OCI-LY7 (cell line): ENCODE data around the gene CCDC192. TPM values are rescaled to one million over a fixed set of nuclear protein-coding genes. Genes with fewer than 3 reads are reported as not detected.

Source experiments
- BruUV-seq: library from RNA; stranded (reverse); fragments of 400-500 nt; replicated peaks from 2 replicates; lab custom pipeline; 2021; lab: Mats Ljungman, UMichigan
- CTCF ChIA-PET: fragments of 300-600 bp; sonication (Branson Sonifier 250); formaldehyde crosslinking; loops from one replicate; lab custom pipeline; 2022; ENCODE audit warnings: antibody characterized with exemption; ENCODE audit not compliant: unreplicated experiment; lab: Charles Lee
- POLR2A ChIA-PET: fragments of 300-600 bp; sonication (Branson Sonifier 250); formaldehyde crosslinking; loops from one replicate; lab custom pipeline; 2022; ENCODE audit warnings: antibody characterized with exemption; lab: Charles Lee
- DNase-seq: peaks from one replicate; pipeline ENCODE4 v3.0.0-alpha.2; 2015; ENCODE audit warnings: low spot score
- H2AFZ ChIP-seq: fragments of 200-600 bp; sonication (generic), shearing (Covaris generic); 2 replicates; pipeline ENCODE4 v1.6.1; 2014; ENCODE audit warnings: mild to moderate bottlenecking, antibody characterized with exemption, low read length, moderate library complexity
- H3K27ac ChIP-seq: fragments of 200-600 bp; sonication (generic); 2 replicates; pipeline ENCODE4 v1.5.1; 2014; ENCODE audit warnings: mixed run types, low read depth, mild to moderate bottlenecking, moderate library complexity, low read length, inconsistent platforms; ENCODE audit not compliant: poor library complexity, severe bottlenecking
- H3K36me3 ChIP-seq: fragments of 200-600 bp; sonication (generic); 2 replicates; pipeline ENCODE4 v1.6.1; 2014; ENCODE audit warnings: mild to moderate bottlenecking, antibody characterized with exemption, low read length, moderate library complexity, mixed read lengths; ENCODE audit not compliant: insufficient read depth
- H3K4me1 ChIP-seq: fragments of 200-600 bp; sonication (generic); 2 replicates; pipeline ENCODE4 v1.5.1; 2014; ENCODE audit warnings: mild to moderate bottlenecking, low read length; ENCODE audit not compliant: insufficient read depth, poor library complexity, severe bottlenecking
- H3K4me2 ChIP-seq: fragments of 200-600 bp; sonication (generic); 2 replicates; pipeline ENCODE4 v1.6.1; 2014; ENCODE audit warnings: mild to moderate bottlenecking, low read length
- H3K4me3 ChIP-seq: fragments of 200-600 bp; sonication (generic); 2 replicates; pipeline ENCODE4 v1.5.1; 2014; ENCODE audit warnings: mild to moderate bottlenecking, low read depth, low read length; ENCODE audit not compliant: poor library complexity, severe bottlenecking
- H3K79me2 ChIP-seq: fragments of 200-600 bp; sonication (generic); 2 replicates; pipeline ENCODE4 v1.6.1; 2016; ENCODE audit warnings: low read depth, mild to moderate bottlenecking, low read length, moderate library complexity, mixed read lengths; ENCODE audit not compliant: insufficient read depth
- H3K9me2 ChIP-seq: fragments of 200-600 bp; sonication (generic); 2 replicates; pipeline ENCODE4 v1.6.1; 2016; ENCODE audit warnings: mild to moderate bottlenecking, low read length, mixed read lengths; ENCODE audit not compliant: insufficient read depth
- H3K9me3 ChIP-seq: fragments of 200-600 bp; sonication (generic); 2 replicates; pipeline ENCODE4 v1.6.1; 2014; ENCODE audit warnings: mild to moderate bottlenecking, mixed run types, low read length, mixed read lengths
- H4K20me1 ChIP-seq: fragments of 200-600 bp; sonication (generic); 2 replicates; pipeline ENCODE4 v1.6.1; 2014; ENCODE audit warnings: mild to moderate bottlenecking, antibody characterized with exemption, low read length, moderate library complexity, mixed read lengths; ENCODE audit not compliant: insufficient read depth
- CTCF ChIP-seq: fragments of 200-600 bp; sonication (generic); conservative IDR thresholded peaks from 2 replicates; pipeline ENCODE4 v1.5.1; 2014; ENCODE audit warnings: mild to moderate bottlenecking, antibody characterized with exemption, low read length, moderate library complexity, mixed read lengths
- EZH2phosphoT487 ChIP-seq: fragments of 200-600 bp; sonication (generic); IDR thresholded peaks from 2 replicates; pipeline ENCODE4 v1.6.1; 2018; ENCODE audit warnings: low read depth, borderline replicate concordance, mild to moderate bottlenecking, mixed run types, antibody characterized with exemption, low read length, moderate library complexity, mixed read lengths
- intact Hi-C: fragments of 100-400 bp; cut with micrococcal nuclease; formaldehyde crosslinking; loops from one replicate; pipeline ENCODE4 v1.10.0; 2022; ENCODE audit not compliant: unreplicated experiment
- total RNA-seq, 2 experiments: library from RNA; depleted of rRNA in 1 of 2; stranded (reverse); fragments of >200 nt in 1 of 2; shearing (Covaris generic) in 1 of 2; gene quantifications; 2 replicates each; pipeline ENCODE4 v1.2.3, GENCODE V29; 2014 to 2022

Gene CCDC192
- total RNA-seq, 2 experiments from 2014 or later, result not detected

DNA sequence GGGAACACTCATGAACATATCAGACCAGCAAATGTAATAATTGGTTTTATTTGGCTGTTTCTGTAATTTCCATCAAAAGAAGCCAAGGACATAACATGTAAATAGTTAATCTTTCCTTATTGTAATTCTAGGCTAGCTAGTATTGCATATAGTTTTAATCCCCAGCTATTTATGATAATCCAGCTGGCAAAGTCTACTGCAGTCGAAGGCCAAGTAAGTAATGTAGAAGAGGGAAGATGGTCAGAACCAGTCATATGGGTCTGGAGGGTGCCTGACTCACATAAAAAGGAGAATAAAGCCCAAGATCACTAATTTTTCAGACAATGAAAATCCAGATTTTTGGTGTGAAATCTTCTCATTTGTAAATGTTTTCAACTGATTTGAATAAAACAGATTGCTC is 106.3 kb downstream of the CCDC192 start:
- DNase-seq, result no peak
- TF ChIP-seq EZH2phosphoT487 (no peak), CTCF (no peak)
- no peaks in the 10 kb centered on the region for H3K9me2 ChIP-seq
- POLR2A ChIA-PET, result interaction anchor here (1.0 kb wide), 1 partner anchor 8 kb away, joined by 3 read pairs; no protein-coding TSS in a partner anchor
- H3K27ac ChIP-seq, result no peak overlapping the region
- intact Hi-C loops, result no loop called here
- H4K20me1 ChIP-seq, result no peaks in the 10 kb centered on the region
- H3K36me3 ChIP-seq, result no peaks in the 10 kb centered on the region
- no peaks in the 10 kb centered on the region for H3K79me2 ChIP-seq
- BruUV-seq, result no TSS peak
- H3K4me1 ChIP-seq, result no peaks in the 10 kb centered on the region
- CTCF ChIA-PET, result no interaction called here
- no peaks in the 10 kb centered on the region for H3K9me3 ChIP-seq
- no peak overlapping the region for H3K4me3 ChIP-seq
- no peak overlapping the region for H2AFZ ChIP-seq
- no peak overlapping the region for H3K4me2 ChIP-seq

- CTCF ChIA-PET, result no interaction called here
Observed at GRCh38 chr5:127810017-127810416, 106.8 kb downstream of the CCDC192 start.

More at GRCh38 chr5:127810017-127810416, 106.8 kb downstream of the CCDC192 start:
- TF ChIP-seq CTCF, result no peak
- TF ChIP-seq EZH2phosphoT487, result no peak
- DNase-seq, result no peak
- no peaks in the 10 kb centered on the region for H3K79me2 ChIP-seq
- H3K27ac ChIP-seq, result no peak overlapping the region
- no peak overlapping the region for H3K4me3 ChIP-seq
- intact Hi-C loops, result no loop called here
- no peaks in the 10 kb centered on the region for H4K20me1 ChIP-seq
- no peaks in the 10 kb centered on the region for H3K4me1 ChIP-seq
- H3K4me2 ChIP-seq, result no peak overlapping the region
- POLR2A ChIA-PET, result interaction anchor here (1.0 kb wide), 1 partner anchor 8 kb away, joined by 3 read pairs; no protein-coding TSS in a partner anchor
- BruUV-seq, result no TSS peak
- no peaks in the 10 kb centered on the region for H3K9me3 ChIP-seq
- no peaks in the 10 kb centered on the region for H3K9me2 ChIP-seq
- H2AFZ ChIP-seq, result no peak overlapping the region
- H3K36me3 ChIP-seq, result no peaks in the 10 kb centered on the region
